ENCODE data around the gene C1QL3. TPM values are rescaled to one million over a fixed set of nuclear protein-coding genes. Genes with fewer than 3 reads are reported as not detected.

Gene C1QL3
- total and polyA plus RNA-seq, 10 of the 15 experiments (the other 5 are each of a cell fraction or from before 2014, with no cell fraction given) = 0.03 to 1.2 (median 0.50) TPM

DNA sequence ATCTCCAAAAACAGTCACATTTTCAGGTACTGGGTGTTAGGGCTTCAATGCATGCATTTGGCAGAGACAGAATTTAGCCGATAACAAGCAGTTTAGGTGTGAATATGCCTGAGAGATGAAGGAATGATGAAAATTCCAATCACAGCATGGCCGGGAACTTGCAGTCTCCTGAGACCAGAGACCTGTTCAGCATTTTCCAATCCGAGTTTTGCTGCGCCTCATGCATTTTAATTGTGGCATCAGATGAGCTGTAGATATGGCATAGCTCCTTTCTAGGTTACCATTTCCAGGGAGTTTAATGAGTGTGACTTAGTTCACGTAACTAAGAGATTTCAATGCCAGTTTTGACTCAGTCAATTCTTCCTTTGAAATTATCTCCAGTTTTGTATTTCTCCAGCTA, 14.5 kb upstream of the C1QL3 start (continued):
- TF ChIP-seq POLR2AphosphoS2 (IDR thresholded peaks at IDR 0.05; ENCODE audit: low read depth, low read length) = no peak

DNA sequence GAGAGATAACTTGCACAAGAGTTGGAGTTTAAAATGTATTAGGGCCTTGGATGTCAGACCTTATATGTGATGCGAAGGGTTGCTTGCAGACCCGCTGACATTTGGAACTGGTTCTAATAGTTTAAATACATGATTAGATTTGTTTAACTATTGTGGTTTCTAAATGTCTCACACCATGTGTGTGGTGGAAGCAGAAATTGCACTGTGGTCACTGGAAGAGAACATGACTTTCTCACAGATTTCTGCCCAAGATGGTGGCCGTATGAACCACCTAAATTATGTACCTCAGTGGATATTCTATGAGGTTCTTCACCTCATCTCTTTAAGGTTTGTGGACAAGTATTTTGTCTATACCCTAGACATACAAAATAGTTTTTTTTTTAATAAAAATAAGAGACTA, 8.2 kb upstream of the C1QL3 start:
- DNase-seq (ENCODE audit: low read depth, low spot score) (no peak), FAIRE-seq (no peak), ATAC-seq (peak; percentile 50; the same call in 2 of the 3 replicates)
- TF ChIP-seq, protein P1, sequence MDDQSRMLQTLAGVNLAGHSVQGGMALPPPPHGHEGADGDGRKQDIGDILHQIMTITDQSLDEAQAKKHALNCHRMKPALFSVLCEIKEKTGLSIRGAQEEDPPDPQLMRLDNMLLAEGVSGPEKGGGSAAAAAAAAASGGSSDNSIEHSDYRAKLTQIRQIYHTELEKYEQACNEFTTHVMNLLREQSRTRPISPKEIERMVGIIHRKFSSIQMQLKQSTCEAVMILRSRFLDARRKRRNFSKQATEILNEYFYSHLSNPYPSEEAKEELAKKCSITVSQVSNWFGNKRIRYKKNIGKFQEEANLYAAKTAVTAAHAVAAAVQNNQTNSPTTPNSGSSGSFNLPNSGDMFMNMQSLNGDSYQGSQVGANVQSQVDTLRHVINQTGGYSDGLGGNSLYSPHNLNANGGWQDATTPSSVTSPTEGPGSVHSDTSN (IDR thresholded peaks at IDR 0.05; ENCODE audit: insufficient replicate concordance, low read depth, low read length) = no peak
- peak; percentile 20; the same call in 1 of the 2 replicates for TF ChIP-seq RUNX3 (IDR thresholded peaks at IDR 0.05; ENCODE audit: low read length)
- H3K27me3 ChIP-seq (replicated peaks in 1 of 2; ENCODE audit: control insufficient read depth in 2 of 2, insufficient read depth in 2 of 2, low read length in 1 of 2) = no peaks in the 10 kb centered on the region
- ChIA-PET RAD21 (ENCODE audit: unreplicated experiment) (no interaction called here), POLR2A (no interaction called here), SMC1A (ENCODE audit: uncharacterized antibody, unreplicated experiment) (interaction anchor here (0.6 to 1.4 kb wide), 3 partner anchors 203 to 277 kb away, joined by 3 read pairs; no protein-coding TSS in a partner anchor), CTCF (no interaction called here)
- H3K9me3 ChIP-seq (replicated peaks; ENCODE audit: control insufficient read depth, insufficient read depth, low read length) = no peaks in the 10 kb centered on the region
- in situ Hi-C loops (cut with MboI) = no loop called here
- no peak overlapping the region for H3K9ac ChIP-seq (ENCODE audit: control insufficient read depth, insufficient read depth, low read length)
- H3K4me1 ChIP-seq (ENCODE audit: control insufficient read depth, insufficient read depth, low read length) = no peaks in the 10 kb centered on the region
- no peak overlapping the region for H3K27ac ChIP-seq (ENCODE audit: control insufficient read depth, insufficient read depth)
- no peak overlapping the region for H2AFZ ChIP-seq (ENCODE audit: control insufficient read depth, low read depth, low read length)
- no peaks in the 10 kb centered on the region for H4K20me1 ChIP-seq (ENCODE audit: control insufficient read depth, insufficient read depth)
- BruUV-seq (replicated peaks) = no TSS peak
- no peaks in the 10 kb centered on the region for H3K36me3 ChIP-seq (ENCODE audit: control insufficient read depth in 2 of 2, insufficient read depth in 2 of 2, low read length in 1 of 2)
- intact Hi-C loops (cut with micrococcal nuclease; ENCODE audit: unreplicated experiment) = no loop called here
- no peaks in the 10 kb centered on the region for H3K79me2 ChIP-seq (ENCODE audit: control insufficient read depth, insufficient read depth, low read length)
- no peak overlapping the region for H3K4me2 ChIP-seq (ENCODE audit: control insufficient read depth, insufficient read depth)
- H3K4me3 ChIP-seq = no peak overlapping the region
- WGBS (ENCODE audit: insufficient coverage, insufficient replicate concordance, low lambda C conversion rate, missing lambda C conversion rate) = 32% methylated on average over 3 of the region's 3 CpGs

DNA sequence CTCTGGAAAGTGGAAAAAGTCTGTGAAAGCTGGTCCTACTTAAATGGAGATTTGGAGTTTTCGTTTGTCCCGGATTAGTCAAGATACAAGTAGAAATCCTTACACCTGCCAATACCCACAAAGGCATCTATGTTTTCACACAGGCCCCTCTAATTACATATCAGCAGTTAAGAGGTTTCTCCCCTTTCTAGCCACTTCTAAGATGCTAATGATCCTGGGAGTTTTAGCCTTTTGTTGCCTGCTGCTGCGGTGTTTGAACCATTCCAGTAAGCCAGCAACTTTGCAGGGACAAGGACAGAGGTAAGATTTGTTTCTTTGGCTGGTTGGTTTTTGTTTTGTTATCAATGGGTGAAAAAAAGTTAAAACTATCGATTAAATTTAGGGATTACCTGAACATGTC, 5.8 kb upstream of the C1QL3 start:
- Histone ChIP-seq H3K4me2 (ENCODE audit: control insufficient read depth, insufficient read depth) (no peak overlapping the region), H3K4me3 (no peak overlapping the region), H3K27ac (ENCODE audit: control insufficient read depth, insufficient read depth) (no peak overlapping the region), H3K9me3 (replicated peaks; ENCODE audit: control insufficient read depth, insufficient read depth, low read length) (no peaks in the 10 kb centered on the region), H2AFZ (ENCODE audit: control insufficient read depth, low read depth, low read length) (no peak overlapping the region), H3K36me3 (ENCODE audit: control insufficient read depth in 2 of 2, insufficient read depth in 2 of 2, low read length in 1 of 2) (no peaks in the 10 kb centered on the region), H3K27me3 (replicated peaks in 1 of 2; ENCODE audit: control insufficient read depth in 2 of 2, insufficient read depth in 2 of 2, low read length in 1 of 2) (0 out of 4 replicates have a peak, but pooled peaks cover 0 to 3% of the 10 kb centered on the region in 2 experiments), H4K20me1 (ENCODE audit: control insufficient read depth, insufficient read depth) (no peaks in the 10 kb centered on the region), H3K79me2 (ENCODE audit: control insufficient read depth, insufficient read depth, low read length) (no peaks in the 10 kb centered on the region), H3K4me1 (ENCODE audit: control insufficient read depth, insufficient read depth, low read length) (no peaks in the 10 kb centered on the region), H3K9ac (ENCODE audit: control insufficient read depth, insufficient read depth, low read length) (no peak overlapping the region)
- 91% methylated on average over 4 of the region's 4 CpGs for WGBS (ENCODE audit: insufficient coverage, insufficient replicate concordance, low lambda C conversion rate, missing lambda C conversion rate)
- intact Hi-C loops (cut with micrococcal nuclease; ENCODE audit: unreplicated experiment) = no loop called here
- TF ChIP-seq CREM (IDR thresholded peaks at IDR 0.05; ENCODE audit: low read depth) = no peak
- no peak for TF ChIP-seq MTA2 (IDR thresholded peaks at IDR 0.05; ENCODE audit: low read depth)
- TF ChIP-seq NR2C2 (IDR thresholded peaks at IDR 0.05; ENCODE audit: borderline replicate concordance, control insufficient read depth, insufficient read length, low read depth) = no peak
- SMC1A ChIA-PET (ENCODE audit: uncharacterized antibody, unreplicated experiment) = no interaction called here
- CTCF ChIA-PET = no interaction called here
- POLR2A ChIA-PET = no interaction called here
- RAD21 ChIA-PET (ENCODE audit: unreplicated experiment) = no interaction called here
- FAIRE-seq = no peak
- no peak for DNase-seq (ENCODE audit: low read depth, low spot score)
- in situ Hi-C loops (cut with MboI) = no loop called here
- no peak for ATAC-seq
- no TSS peak for BruUV-seq (replicated peaks)

Measured in GM12878 (cell line).